Stomach (tissue), 9 donors: Measurements from ENCODE around the gene TGFB1. TPM values are rescaled to one million over a fixed set of nuclear protein-coding genes. Genes with fewer than 3 reads are reported as not detected.

Experiments used
- DNase-seq, 2 donors: peaks; one replicate each; pipeline versions ENCODE4 v3.0.0 to v3.0.0-alpha.2; 2013 to 2019
- H3K27ac ChIP-seq, 5 donors: fragments of 200-600 bp in 4 of 5; sonication (generic) in 4 of 5; one replicate each; pipeline ENCODE4 v1.5.1; 2013 to 2019; ENCODE audit warnings: mild to moderate bottlenecking in 1 of 5, moderate library complexity in 1 of 5
- H3K27me3 ChIP-seq, 3 donors: fragments of 200-600 bp; sonication (generic); one replicate each; pipeline ENCODE4 v1.5.1; 2017 to 2019; ENCODE audit warnings: mixed run types in 1 of 3
- H3K36me3 ChIP-seq, 4 donors: fragments of 200-600 bp; sonication (generic); 1 replicate in 3 of 4; 2 replicates in 1 of 4; pipeline ENCODE4 v1.5.1; 2016 to 2019
- H3K4me1 ChIP-seq, 4 donors: fragments of 200-600 bp; sonication (generic); one replicate each; pipeline ENCODE4 v1.5.1; 2016 to 2019
- H3K4me3 ChIP-seq, 4 donors: fragments of 200-600 bp; sonication (generic) in 3 of 4; one replicate each; pipeline ENCODE4 v1.5.1; 2016 to 2019; ENCODE audit warnings: mild to moderate bottlenecking in 1 of 4
- H3K9me3 ChIP-seq, 4 donors: fragments of 200-600 bp; sonication (generic); one replicate each; pipeline ENCODE4 v1.5.1; 2016 to 2019
- EP300 ChIP-seq: sonication (generic); formaldehyde crosslinking; IDR thresholded peaks from one replicate; pipeline ENCODE4 v1.6.1; 2017; ENCODE audit warnings: antibody characterized with exemption
- POLR2A ChIP-seq, 4 donors: fragments of 450-650 bp; IDR thresholded peaks; one replicate each; pipeline ENCODE4 v1.6.1; 2016; ENCODE audit warnings: antibody characterized with exemption in 4 of 4, control low read depth in 2 of 4, mild to moderate bottlenecking in 1 of 4, moderate library complexity in 1 of 4
- POLR2AphosphoS5 ChIP-seq, 3 donors: sonication (generic); formaldehyde crosslinking; IDR thresholded peaks; one replicate each; pipeline ENCODE4 v1.6.1; 2016; ENCODE audit warnings: antibody characterized with exemption in 3 of 3
- WGBS, 5 donors: extraction: QIAGEN DNeasy Blood & Tissue Kit in 3 of 5; methylation state at CpG; one replicate each; pipeline versions ENCODE4 v1.1.5 to v1.1.7; 2013 to 2018; 5-methylcytosine and 5-hydroxymethylcytosine counted together
- intact Hi-C: fragments of 100-400 bp; cut with DNase I; formaldehyde crosslinking; loops from one replicate; pipeline ENCODE4 v1.15.1; 2023; ENCODE audit warnings: low total_unique reads
- polyA plus RNA-seq, 3 donors: library from polyadenylated mRNA; stranded (reverse); fragments of 200-250 nt; gene quantifications; one replicate each; pipeline ENCODE4 v1.2.3, GENCODE V29; 2013
- total RNA-seq, 5 donors: library from RNA; depleted of rRNA; stranded (reverse); fragments of >200 nt; gene quantifications; one replicate each; pipeline versions ENCODE4 v1.1.0 to v1.2.3, GENCODE V29; 2014 to 2016
- TF ChIP-seq, protein P1 (sequence below), 7 experiments: fragments of 450-650 bp in 4 of 7; fragments of 200-600 bp in 3 of 7; sonication (generic) in 3 of 7; IDR thresholded peaks; one replicate each; pipeline ENCODE4 v1.5.1; 2016 to 2019; ENCODE audit warnings: antibody characterized with exemption in 7 of 7, control low read depth in 2 of 7, mild to moderate bottlenecking in 1 of 7
- donor health status: healthy with polysubstance abuse.
- donor health status: Bipolar disorder and iron deficiency.
- donor health status: healthy.

TGFB1 gene
- total and polyA plus RNA-seq, 8 donors = 1.3 to 54.3 (median 14.5) TPM

DNA sequence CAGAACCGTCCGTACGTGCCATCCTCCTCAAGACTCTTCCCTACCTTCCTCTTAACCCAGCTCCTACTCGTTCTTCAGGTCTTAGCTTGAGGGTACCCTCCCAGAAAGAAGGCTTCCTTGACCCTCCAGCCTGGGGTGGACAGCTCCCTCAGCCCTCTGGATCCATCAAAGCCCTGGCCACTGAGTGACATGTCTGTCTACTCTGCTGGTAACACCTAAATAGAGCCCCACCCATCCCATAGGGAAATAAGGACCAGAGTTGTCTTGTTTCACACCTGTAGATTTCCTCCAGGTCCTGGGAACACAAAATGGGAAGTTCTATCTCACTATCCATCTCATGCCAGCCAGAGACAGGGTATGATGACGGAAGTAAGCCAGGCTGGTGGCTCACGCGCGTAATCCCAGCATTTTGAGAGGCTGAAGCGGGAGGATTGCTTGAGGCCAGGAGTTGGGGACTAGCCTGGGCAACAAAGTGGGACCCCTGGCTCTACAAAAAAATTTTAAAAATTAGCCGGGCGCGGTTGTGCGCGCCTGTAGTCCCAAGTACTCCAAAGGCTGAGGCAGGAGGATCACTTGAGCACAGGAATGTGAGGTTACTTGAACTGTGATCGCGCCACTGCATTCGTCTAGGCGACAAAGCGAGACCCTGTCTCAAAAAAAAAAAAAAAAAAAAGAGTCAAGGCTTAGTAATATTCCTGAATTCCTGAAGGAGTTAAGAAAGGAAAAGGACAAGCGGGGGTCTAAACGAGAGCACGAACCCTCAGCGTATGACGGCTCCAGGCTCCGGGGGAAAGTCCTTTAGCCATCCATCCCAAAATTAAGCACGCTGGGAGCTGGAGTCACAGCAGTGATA is 44.3 kb downstream of the TGFB1 start:
- WGBS, 5 donors = 4 to 10% (median 6%) methylated on average over 26 of the region's 26 CpGs
- H3K36me3 ChIP-seq = peaks cover 33 to 59% (median 57%) of the 10 kb centered on the region in 4 donors

DNA sequence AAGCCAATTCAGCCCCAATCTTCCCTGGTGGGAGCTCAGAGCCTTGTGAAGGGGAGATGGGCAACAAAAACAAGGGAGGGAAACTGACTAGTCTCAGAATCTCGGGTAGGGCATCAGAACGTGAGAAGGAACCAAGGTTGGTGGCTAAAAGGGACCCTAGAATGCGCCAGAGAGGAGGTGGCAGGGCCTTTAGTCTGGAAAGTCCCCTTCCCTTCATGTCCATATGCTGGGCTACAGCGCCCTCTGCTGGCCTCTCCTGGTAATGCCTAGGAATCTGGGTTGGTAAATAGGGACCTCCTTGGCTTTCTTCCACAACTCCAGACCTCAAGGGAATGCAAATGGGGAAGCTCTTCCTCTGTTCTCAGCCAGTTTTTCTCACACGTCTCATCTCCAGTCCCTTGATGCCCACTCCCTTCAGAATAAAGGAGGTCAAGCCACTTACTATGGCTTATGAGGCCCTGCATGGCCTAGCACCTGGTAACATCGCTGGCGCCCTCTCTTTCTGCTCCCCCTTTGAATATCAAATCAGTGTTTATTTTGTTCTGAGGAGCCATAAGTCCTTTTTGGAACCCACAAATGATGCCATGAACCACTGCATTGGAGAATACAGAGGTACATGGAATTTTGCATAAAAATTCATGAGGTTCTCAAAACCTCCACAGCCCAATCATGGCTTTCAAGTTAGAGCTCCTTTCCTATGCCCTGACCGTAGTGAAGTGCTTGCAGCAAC is 45.1 kb downstream of the TGFB1 start:
- peaks cover 34 to 84% (median 51%) of the 10 kb centered on the region in 4 donors for H3K4me1 ChIP-seq
- DNase-seq = peak; percentile 96 to 98
- intact Hi-C loops = loop anchor here (5.0 kb wide), 1 partner anchor 106 kb away; no protein-coding TSS in a partner anchor
- peak overlapping the region; percentile 93 to 98 (median 95) for H3K27ac ChIP-seq
- no peaks in the 10 kb centered on the region for H3K9me3 ChIP-seq
- peaks cover 41 to 59% (median 57%) of the 10 kb centered on the region in 4 donors for H3K36me3 ChIP-seq
- WGBS, 5 donors = 14 to 20% (median 17%) methylated on average over 8 of the region's 8 CpGs
- H3K27me3 ChIP-seq = no peaks in the 10 kb centered on the region
- H3K4me3 ChIP-seq = peak overlapping the region; percentile 62 to 76 (median 64)
- TF ChIP-seq POLR2AphosphoS5 (IDR thresholded peaks at IDR 0.05) = peak; percentile 47 to 88 (median 70)
- no peak for TF ChIP-seq POLR2A (IDR thresholded peaks at IDR 0.05)
- no peak for TF ChIP-seq EP300
- TF ChIP-seq, protein P1, sequence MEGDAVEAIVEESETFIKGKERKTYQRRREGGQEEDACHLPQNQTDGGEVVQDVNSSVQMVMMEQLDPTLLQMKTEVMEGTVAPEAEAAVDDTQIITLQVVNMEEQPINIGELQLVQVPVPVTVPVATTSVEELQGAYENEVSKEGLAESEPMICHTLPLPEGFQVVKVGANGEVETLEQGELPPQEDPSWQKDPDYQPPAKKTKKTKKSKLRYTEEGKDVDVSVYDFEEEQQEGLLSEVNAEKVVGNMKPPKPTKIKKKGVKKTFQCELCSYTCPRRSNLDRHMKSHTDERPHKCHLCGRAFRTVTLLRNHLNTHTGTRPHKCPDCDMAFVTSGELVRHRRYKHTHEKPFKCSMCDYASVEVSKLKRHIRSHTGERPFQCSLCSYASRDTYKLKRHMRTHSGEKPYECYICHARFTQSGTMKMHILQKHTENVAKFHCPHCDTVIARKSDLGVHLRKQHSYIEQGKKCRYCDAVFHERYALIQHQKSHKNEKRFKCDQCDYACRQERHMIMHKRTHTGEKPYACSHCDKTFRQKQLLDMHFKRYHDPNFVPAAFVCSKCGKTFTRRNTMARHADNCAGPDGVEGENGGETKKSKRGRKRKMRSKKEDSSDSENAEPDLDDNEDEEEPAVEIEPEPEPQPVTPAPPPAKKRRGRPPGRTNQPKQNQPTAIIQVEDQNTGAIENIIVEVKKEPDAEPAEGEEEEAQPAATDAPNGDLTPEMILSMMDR (IDR thresholded peaks at IDR 0.05) = peak in 6 of 7 experiments; percentile 89 to 99 (median 99)

More for the DNA sequence above, 44.3 kb downstream of the TGFB1 start:
- no peak for DNase-seq
- no peaks in the 10 kb centered on the region for H3K27me3 ChIP-seq
- H3K4me1 ChIP-seq = peaks cover 34 to 76% (median 51%) of the 10 kb centered on the region in 4 donors
- H3K4me3 ChIP-seq = peak overlapping the region; percentile 62 to 76 (median 64)
- H3K27ac ChIP-seq = peak overlapping the region; percentile 93 to 98 (median 95)
- TF ChIP-seq POLR2AphosphoS5 (IDR thresholded peaks at IDR 0.05) = no peak
- TF ChIP-seq, protein P1 (IDR thresholded peaks at IDR 0.05) = no peak
- no peak for TF ChIP-seq POLR2A (IDR thresholded peaks at IDR 0.05)
- no peak for TF ChIP-seq EP300
- H3K9me3 ChIP-seq = no peaks in the 10 kb centered on the region
- intact Hi-C loops = loop anchor here (5.0 to 10.0 kb wide), 2 partner anchors 45 to 107 kb away; partner anchors contain the start of gene HNRNPUL1

DNA sequence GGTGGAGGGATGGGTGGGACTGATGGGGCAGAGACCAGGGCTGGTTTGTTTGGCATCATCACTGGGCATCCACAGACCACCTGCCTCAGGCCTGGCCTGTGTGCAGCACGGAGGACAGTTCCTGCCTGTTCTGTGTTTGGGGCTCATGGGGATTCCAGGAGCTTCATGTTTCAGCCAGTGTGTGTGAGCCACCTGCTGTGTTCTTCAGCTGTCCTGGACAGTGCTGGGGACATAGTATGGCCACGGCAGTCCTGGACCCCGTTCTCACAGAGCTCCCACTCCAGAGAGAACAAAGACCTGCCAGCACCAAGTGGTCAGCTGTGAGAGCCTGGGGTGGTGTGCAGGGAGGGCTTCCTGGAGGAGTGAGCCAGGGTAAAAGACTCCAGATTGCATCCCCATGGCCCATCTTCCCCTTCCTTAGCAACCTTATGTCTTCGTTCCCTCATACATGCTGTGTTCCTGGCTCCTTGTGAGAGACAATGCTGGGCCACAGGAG is 45.7 kb downstream of the TGFB1 start:
- intact Hi-C loops = loop anchor here (5.0 kb wide), 1 partner anchor 106 kb away; no protein-coding TSS in a partner anchor
- H3K27ac ChIP-seq = peak overlapping the region; percentile 93 to 98 (median 95)
- H3K27me3 ChIP-seq = no peaks in the 10 kb centered on the region
- no peak overlapping the region for H3K4me3 ChIP-seq
- peaks cover 39 to 59% (median 57%) of the 10 kb centered on the region in 4 donors for H3K36me3 ChIP-seq
- H3K9me3 ChIP-seq = no peaks in the 10 kb centered on the region
- 10 to 52% (median 43%) methylated on average over 3 to 4 of the region's 4 CpGs for WGBS, 5 donors
- H3K4me1 ChIP-seq = peaks cover 34 to 79% (median 48%) of the 10 kb centered on the region in 4 donors
- DNase-seq = no peak
- TF ChIP-seq EP300 (no peak), POLR2A (IDR thresholded peaks at IDR 0.05) (no peak), POLR2AphosphoS5 (IDR thresholded peaks at IDR 0.05) (no peak)
- TF ChIP-seq, protein P1 (IDR thresholded peaks at IDR 0.05) = no peak
